Gastroesophageal sphincter (tissue), 4 donors: ENCODE data around the gene TTC9. TPM values are rescaled to one million over a fixed set of nuclear protein-coding genes. Genes with fewer than 3 reads are reported as not detected.

Source experiments
- ATAC-seq: fragments of 150-250 bp; one replicate; pipeline ENCODE4 v1.9.1; 2016; ENCODE audit warnings: mild to moderate bottlenecking, moderate library complexity
- H3K27ac ChIP-seq, 4 donors: fragments of 200-600 bp; sonication (generic) in 3 of 4; 1 replicate in 3 of 4; 2 replicates in 1 of 4; pipeline ENCODE4 v1.5.1; 2016 to 2019
- H3K27me3 ChIP-seq: fragments of 200-600 bp; sonication (generic); one replicate; pipeline ENCODE4 v1.5.1; 2019
- H3K36me3 ChIP-seq, 2 donors: fragments of 200-600 bp; sonication (generic); one replicate each; pipeline ENCODE4 v1.5.1; 2019; ENCODE audit warnings: control low read depth in 1 of 2
- H3K4me1 ChIP-seq, 3 donors: fragments of 200-600 bp; sonication (generic); 1 replicate in 2 of 3; 2 replicates in 1 of 3; pipeline ENCODE4 v1.5.1; 2016 to 2019; ENCODE audit warnings: control low read depth in 2 of 3
- H3K4me3 ChIP-seq, 2 donors: fragments of 200-600 bp; sonication (generic); one replicate each; pipeline ENCODE4 v1.5.1; 2019; ENCODE audit warnings: mild to moderate bottlenecking in 1 of 2, moderate library complexity in 1 of 2
- H3K9me3 ChIP-seq, 3 donors: fragments of 200-600 bp; sonication (generic); one replicate each; pipeline ENCODE4 v1.5.1; 2017 to 2019; ENCODE audit warnings: control low read depth in 2 of 3
- EP300 ChIP-seq: sonication (generic); formaldehyde crosslinking; IDR thresholded peaks from one replicate; pipeline ENCODE4 v1.6.1; 2017; ENCODE audit warnings: antibody characterized with exemption, mild to moderate bottlenecking
- POLR2A ChIP-seq, 2 donors: fragments of 450-650 bp; IDR thresholded peaks; one replicate each; pipeline ENCODE4 v1.6.1; 2017; ENCODE audit warnings: antibody characterized with exemption in 2 of 2, mild to moderate bottlenecking in 2 of 2, moderate library complexity in 1 of 2
- POLR2AphosphoS5 ChIP-seq: sonication (generic); formaldehyde crosslinking; IDR thresholded peaks from one replicate; pipeline ENCODE4 v1.6.1; 2017; ENCODE audit warnings: antibody characterized with exemption
- WGBS, 2 donors: methylation state at CpG; one replicate each; pipeline ENCODE4 v1.1.5; 2018; ENCODE audit warnings: low coverage in 1 of 2; 5-methylcytosine and 5-hydroxymethylcytosine counted together
- total RNA-seq, 4 donors: library from RNA; depleted of rRNA; stranded (reverse); fragments of >200 nt; gene quantifications; one replicate each; pipeline ENCODE4 v1.1.0, GENCODE V29; 2016
- TF ChIP-seq, protein P1 (sequence below), 4 experiments: fragments of 200-600 bp in 2 of 4; fragments of 450-650 bp in 2 of 4; sonication (generic) in 1 of 4; IDR thresholded peaks; one replicate each; pipeline ENCODE4 v1.5.1; 2017 to 2019; ENCODE audit warnings: antibody characterized with exemption in 4 of 4, mild to moderate bottlenecking in 2 of 4, moderate library complexity in 2 of 4

The TTC9 gene
- total RNA-seq, 4 donors from 2014 or later = 0.40 to 7.3 (median 1.6) TPM

DNA sequence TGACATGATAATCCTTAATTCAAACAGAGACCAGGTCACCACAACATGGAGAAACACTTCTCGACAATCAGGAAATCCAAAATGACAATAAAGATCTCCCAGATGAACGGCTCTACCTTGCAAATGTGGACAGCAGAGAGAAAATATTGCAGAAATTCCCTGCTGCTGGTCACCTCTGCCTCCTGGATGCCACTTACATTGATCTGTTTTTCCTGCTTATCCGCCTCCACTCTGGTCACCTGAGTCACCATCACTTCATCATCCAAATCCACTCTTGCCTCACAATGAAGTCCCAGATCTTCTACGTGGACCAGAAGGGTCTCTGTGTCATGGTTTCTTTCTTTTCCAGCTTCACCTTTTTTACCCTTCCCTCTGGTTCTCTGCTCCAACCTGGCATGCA is 21.1 kb downstream of the TTC9 start:
- H3K27ac ChIP-seq = no peak overlapping the region
- H3K36me3 ChIP-seq = no peaks in the 10 kb centered on the region
- H3K4me1 ChIP-seq = no peaks in the 10 kb centered on the region
- H3K9me3 ChIP-seq = no peaks in the 10 kb centered on the region
- no peaks in the 10 kb centered on the region for H3K27me3 ChIP-seq
- ATAC-seq = no peak
- 73 to 85% methylated on average over 3 to 4 of the region's 4 CpGs for whole genome bisulfite sequencing, 2 donors
- H3K4me3 ChIP-seq = no peak overlapping the region
- no peak for TF ChIP-seq EP300
- TF ChIP-seq, protein P1, sequence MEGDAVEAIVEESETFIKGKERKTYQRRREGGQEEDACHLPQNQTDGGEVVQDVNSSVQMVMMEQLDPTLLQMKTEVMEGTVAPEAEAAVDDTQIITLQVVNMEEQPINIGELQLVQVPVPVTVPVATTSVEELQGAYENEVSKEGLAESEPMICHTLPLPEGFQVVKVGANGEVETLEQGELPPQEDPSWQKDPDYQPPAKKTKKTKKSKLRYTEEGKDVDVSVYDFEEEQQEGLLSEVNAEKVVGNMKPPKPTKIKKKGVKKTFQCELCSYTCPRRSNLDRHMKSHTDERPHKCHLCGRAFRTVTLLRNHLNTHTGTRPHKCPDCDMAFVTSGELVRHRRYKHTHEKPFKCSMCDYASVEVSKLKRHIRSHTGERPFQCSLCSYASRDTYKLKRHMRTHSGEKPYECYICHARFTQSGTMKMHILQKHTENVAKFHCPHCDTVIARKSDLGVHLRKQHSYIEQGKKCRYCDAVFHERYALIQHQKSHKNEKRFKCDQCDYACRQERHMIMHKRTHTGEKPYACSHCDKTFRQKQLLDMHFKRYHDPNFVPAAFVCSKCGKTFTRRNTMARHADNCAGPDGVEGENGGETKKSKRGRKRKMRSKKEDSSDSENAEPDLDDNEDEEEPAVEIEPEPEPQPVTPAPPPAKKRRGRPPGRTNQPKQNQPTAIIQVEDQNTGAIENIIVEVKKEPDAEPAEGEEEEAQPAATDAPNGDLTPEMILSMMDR (IDR thresholded peaks at IDR 0.05) = no peak
- TF ChIP-seq POLR2A (IDR thresholded peaks at IDR 0.05) = no peak
- no peak for TF ChIP-seq POLR2AphosphoS5

DNA sequence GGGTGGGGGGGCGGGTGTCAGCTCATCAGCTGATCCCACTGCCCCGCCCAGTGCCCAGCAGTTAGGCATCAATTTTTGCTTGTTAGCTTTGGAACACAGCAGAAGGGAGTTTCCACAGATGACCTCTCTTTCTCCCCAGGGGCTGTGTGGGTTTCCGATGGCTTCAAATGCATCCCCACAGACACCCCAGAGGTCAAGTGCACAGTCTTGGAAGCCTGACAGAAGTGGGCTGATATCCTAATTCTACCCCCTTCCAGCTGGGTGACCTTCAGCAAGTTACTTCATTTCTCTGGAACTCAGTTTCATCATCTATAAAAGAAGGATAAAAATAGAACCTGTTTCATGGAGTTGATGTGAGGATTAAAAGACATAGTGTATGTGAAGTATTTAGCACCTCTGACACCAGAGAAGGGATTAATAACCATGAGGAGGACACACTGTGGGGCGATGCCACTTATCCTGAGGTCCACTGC is 22.0 kb downstream of the TTC9 start:
- no peaks in the 10 kb centered on the region for H3K4me1 ChIP-seq
- WGBS, 2 donors = 50% methylated on average over 1 to 3 of the region's 4 CpGs
- no peaks in the 10 kb centered on the region for H3K36me3 ChIP-seq
- no peak overlapping the region for H3K4me3 ChIP-seq
- TF ChIP-seq, protein P1 (IDR thresholded peaks at IDR 0.05) = no peak
- H3K27ac ChIP-seq = no peak overlapping the region
- no peak for ATAC-seq
- H3K9me3 ChIP-seq = no peaks in the 10 kb centered on the region
- H3K27me3 ChIP-seq = no peaks in the 10 kb centered on the region

DNA sequence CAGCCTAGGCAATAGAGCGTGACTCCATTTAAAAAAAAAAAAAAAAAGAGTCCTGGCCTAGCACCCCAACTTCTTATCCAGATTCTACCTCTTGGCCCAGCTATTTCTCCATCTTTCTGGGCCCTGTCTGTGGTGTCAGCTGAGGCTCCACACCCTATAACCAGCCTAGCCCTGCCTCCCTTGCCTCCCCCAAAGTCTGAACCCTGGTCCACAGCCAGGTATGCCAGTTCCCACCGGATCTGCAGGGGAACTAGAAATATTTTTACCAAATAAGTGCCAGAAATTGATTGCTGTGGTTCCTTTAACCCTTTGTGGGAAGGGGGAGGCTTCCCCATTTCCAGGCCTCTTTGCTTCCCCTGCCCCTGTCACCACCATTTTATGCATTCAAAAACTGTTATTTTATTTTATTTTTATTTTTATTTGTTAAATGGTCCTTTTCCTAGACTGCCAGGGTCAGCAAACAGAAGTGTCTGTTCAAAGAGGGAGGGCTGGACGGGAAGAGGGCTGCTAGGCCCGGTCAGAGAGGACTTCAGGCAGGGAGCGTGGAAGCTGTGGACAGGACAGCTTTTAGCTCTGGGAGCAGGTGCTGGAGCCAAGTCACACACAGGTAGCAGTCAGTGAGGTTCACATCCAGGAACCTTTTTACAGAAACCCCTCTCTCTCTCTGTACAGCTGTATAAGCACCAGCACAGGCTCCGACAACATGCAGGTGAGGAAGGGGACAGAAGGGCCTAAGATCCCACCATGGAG is 23.2 kb downstream of the TTC9 start:
- ATAC-seq = no peak
- H3K27ac ChIP-seq = no peak overlapping the region
- no peaks in the 10 kb centered on the region for H3K4me1 ChIP-seq
- H3K4me3 ChIP-seq = no peak overlapping the region
- H3K9me3 ChIP-seq = no peaks in the 10 kb centered on the region
- 0 to 76% methylated on average over 1 to 5 of the region's 6 CpGs for WGBS, 2 donors
- TF ChIP-seq, protein P1 (IDR thresholded peaks at IDR 0.05) = no peak
- TF ChIP-seq EP300 = no peak
- no peaks in the 10 kb centered on the region for H3K36me3 ChIP-seq
- H3K27me3 ChIP-seq = no peaks in the 10 kb centered on the region

DNA sequence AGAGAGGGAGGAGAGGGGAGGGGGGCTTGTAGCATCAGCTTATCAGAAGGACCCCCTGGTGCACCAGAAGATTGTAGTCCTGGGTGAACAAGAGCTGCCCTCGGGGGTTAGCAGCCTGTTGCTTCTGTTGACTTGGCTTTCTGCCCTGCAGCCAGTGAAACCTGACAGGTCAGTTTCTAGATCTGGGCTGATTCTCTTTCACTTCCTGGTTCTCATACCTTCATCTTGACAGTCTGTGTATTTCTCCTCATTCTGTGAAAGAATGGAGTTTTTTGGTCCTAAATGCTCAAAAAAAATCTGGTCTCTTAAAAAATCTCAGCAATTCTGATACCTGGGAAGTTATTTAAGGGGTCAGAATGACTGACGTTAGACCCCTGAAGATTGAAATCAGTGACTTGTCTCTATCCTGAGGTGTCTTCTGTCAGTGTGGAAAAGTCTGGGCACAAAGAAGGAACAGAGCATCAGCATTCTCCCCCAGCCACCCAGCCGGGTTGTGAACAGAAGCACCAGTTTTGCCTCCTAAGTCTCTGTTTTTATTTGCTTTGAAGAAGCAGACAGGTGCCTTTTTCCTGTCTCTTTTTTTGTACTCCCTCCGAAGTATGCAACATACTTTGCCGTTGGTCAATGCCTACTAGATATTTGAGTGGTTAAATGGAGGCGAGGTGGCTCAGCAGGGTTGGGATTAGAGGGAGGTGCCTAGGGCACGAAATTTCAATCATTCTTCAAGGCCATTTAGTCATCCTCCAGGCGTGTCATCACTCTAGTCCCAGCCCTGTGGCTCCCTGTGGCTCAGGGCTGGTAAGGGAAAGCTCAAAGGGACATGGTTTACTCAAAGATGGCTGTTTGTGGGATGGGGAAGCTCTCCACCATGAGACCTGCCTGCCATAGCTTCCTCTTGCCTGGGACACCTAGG is 24.0 kb downstream of the TTC9 start:
- WGBS, 2 donors = 63 to 74% methylated on average over 2 to 7 of the region's 8 CpGs
- Histone ChIP-seq H3K27me3 (no peaks in the 10 kb centered on the region), H3K36me3 (no peaks in the 10 kb centered on the region), H3K27ac (no peak overlapping the region), H3K4me1 (no peaks in the 10 kb centered on the region), H3K9me3 (no peaks in the 10 kb centered on the region), H3K4me3 (no peak overlapping the region)
- TF ChIP-seq, protein P1 (IDR thresholded peaks at IDR 0.05) = no peak
- TF ChIP-seq EP300 (no peak), POLR2AphosphoS5 (no peak), POLR2A (IDR thresholded peaks at IDR 0.05) (no peak)
- no peak for ATAC-seq

DNA sequence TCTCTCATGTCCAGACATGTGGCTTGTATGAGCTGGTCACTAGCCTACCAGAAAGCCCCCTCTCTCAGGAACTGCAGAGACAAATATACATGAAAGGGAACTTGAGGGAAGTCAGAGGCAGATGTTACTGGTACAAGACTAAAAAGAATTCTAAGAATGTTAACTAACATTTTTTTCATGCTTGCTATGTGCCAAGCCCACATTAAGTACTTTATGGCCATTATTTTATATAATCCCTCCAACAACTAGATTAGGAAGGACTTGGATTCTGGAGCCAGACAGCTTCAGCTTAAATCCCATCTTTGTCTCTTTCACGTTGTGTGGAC is 24.6 kb downstream of the TTC9 start:
- Histone ChIP-seq H3K27ac (no peak overlapping the region), H3K27me3 (no peaks in the 10 kb centered on the region), H3K4me3 (no peak overlapping the region), H3K36me3 (no peaks in the 10 kb centered on the region), H3K4me1 (no peaks in the 10 kb centered on the region), H3K9me3 (no peaks in the 10 kb centered on the region)
- TF ChIP-seq POLR2A (IDR thresholded peaks at IDR 0.05) = no peak
- no peak for TF ChIP-seq EP300
- TF ChIP-seq POLR2AphosphoS5 = no peak
- TF ChIP-seq, protein P1 (IDR thresholded peaks at IDR 0.05) = no peak
- no peak for ATAC-seq
- WGBS, 2 donors = 60 to 100% methylated on average over 1 of the region's 1 CpG
